Measurements from ENCODE around the gene GRB2.

DNA sequence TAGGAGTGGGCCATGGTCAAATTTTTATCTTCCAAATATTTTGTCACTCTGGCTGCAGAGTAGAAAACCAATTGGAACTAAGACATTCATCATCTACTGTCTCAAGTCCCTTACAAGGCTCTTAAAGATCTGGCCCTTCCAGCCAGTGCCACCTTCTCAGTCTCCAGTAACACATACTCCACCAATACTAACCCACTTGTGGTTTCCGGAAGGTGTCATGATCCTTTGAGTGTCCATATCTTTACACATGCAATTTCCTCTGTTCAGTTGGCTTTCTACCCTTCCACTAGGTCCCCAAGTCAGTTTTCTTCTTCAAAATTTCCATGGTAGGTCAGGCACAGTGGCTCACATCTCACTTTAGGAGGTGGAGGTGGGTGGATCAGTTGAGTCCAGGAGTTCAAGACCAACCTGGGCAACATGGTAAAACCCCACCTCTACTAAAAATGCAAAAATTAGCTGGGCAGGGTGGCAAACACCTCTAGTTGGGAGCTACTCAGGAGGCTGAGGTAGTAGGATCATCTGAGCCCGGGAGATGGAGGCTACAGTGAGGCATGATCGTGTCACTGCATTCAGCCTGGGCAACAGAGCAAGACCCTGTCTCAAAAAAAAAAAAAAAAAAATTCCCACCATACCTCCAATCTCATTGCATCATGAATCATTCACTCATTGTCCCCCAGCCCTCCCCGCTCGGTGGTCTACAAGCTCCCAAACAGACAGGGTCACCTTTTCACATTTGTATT, 6.0 kb upstream of the GRB2 start:
- TF ChIP-seq, protein P1, sequence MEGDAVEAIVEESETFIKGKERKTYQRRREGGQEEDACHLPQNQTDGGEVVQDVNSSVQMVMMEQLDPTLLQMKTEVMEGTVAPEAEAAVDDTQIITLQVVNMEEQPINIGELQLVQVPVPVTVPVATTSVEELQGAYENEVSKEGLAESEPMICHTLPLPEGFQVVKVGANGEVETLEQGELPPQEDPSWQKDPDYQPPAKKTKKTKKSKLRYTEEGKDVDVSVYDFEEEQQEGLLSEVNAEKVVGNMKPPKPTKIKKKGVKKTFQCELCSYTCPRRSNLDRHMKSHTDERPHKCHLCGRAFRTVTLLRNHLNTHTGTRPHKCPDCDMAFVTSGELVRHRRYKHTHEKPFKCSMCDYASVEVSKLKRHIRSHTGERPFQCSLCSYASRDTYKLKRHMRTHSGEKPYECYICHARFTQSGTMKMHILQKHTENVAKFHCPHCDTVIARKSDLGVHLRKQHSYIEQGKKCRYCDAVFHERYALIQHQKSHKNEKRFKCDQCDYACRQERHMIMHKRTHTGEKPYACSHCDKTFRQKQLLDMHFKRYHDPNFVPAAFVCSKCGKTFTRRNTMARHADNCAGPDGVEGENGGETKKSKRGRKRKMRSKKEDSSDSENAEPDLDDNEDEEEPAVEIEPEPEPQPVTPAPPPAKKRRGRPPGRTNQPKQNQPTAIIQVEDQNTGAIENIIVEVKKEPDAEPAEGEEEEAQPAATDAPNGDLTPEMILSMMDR (IDR thresholded peaks at IDR 0.05) = no peak
- no peak for TF ChIP-seq EZH2 (IDR thresholded peaks at IDR 0.05; ENCODE audit: borderline replicate concordance, insufficient read depth, low read depth, low read length, poor library complexity, severe bottlenecking)

Measured in B cell (primary cell).